ENCODE measurements around the gene SRL. TPM values are rescaled to one million over a fixed set of nuclear protein-coding genes. Genes with fewer than 3 reads are reported as not detected.

The SRL gene
- total RNA-seq, 2 experiments from 2014 or later = not detected

DNA sequence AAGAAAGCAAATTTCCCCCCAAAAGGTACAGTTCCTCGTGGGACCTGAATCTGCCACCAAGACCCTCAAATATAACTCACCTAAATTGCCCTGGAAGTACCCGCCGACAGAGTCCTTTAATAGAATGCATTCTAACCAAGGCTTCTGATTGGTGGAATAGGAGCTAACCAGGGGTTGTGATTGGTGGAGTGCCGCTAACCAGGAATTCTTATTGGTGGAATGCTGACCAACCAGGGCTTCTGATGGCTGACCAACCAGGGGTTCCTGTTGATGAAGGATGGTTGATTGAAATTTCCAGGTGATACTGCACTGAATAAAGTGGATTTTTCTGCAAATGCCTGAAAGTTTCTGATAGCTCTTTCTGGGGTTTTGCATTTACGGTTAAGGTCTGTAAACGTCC, 24.5 kb upstream of the SRL start:
- DNase-seq (no peak), ATAC-seq (ENCODE audit: poor library complexity) (no peak)
- ChIA-PET CTCF (interaction anchor here (4.7 kb wide), 1 partner anchor 13 kb away, joined by 36 read pairs; no protein-coding TSS in a partner anchor), POLR2A (interaction anchor here (0.6 kb wide), 1 partner anchor 13 kb away, joined by 3 read pairs; no protein-coding TSS in a partner anchor)
- Histone ChIP-seq H3K4me3 (ENCODE audit: low read length) (no peak overlapping the region), H3K27me3 (ENCODE audit: control insufficient read depth in 1 of 2, insufficient read depth in 2 of 2, low read length in 2 of 2) (no peaks in the 10 kb centered on the region), H3K27ac (ENCODE audit: low read depth in 1 of 2, low read length in 2 of 2) (no peak overlapping the region), H3K4me1 (ENCODE audit: insufficient read depth, low read length) (peaks cover 16% of the 10 kb centered on the region), H3K9me3 (ENCODE audit: control insufficient read depth in 1 of 2, insufficient read depth in 1 of 2, low read length in 2 of 2) (peaks cover 0 to 4% of the 10 kb centered on the region in 2 experiments), H3K36me3 (ENCODE audit: insufficient read depth, low read length) (peaks cover 17% of the 10 kb centered on the region)
- H3K4me1 Mint-ChIP-seq (ENCODE audit: low read depth) = peaks cover 14% of the 10 kb centered on the region
- H3K36me3 Mint-ChIP-seq (ENCODE audit: low read depth) = peaks cover 18% of the 10 kb centered on the region
- H3K4me3 Mint-ChIP-seq = no peak overlapping the region
- intact Hi-C loops (cut with DNase I, micrococcal nuclease) = no loop called here
- peak overlapping the region; percentile 27 for H3K27ac Mint-ChIP-seq
- no peaks in the 10 kb centered on the region for H3K27me3 Mint-ChIP-seq
- TF ChIP-seq, protein P1, sequence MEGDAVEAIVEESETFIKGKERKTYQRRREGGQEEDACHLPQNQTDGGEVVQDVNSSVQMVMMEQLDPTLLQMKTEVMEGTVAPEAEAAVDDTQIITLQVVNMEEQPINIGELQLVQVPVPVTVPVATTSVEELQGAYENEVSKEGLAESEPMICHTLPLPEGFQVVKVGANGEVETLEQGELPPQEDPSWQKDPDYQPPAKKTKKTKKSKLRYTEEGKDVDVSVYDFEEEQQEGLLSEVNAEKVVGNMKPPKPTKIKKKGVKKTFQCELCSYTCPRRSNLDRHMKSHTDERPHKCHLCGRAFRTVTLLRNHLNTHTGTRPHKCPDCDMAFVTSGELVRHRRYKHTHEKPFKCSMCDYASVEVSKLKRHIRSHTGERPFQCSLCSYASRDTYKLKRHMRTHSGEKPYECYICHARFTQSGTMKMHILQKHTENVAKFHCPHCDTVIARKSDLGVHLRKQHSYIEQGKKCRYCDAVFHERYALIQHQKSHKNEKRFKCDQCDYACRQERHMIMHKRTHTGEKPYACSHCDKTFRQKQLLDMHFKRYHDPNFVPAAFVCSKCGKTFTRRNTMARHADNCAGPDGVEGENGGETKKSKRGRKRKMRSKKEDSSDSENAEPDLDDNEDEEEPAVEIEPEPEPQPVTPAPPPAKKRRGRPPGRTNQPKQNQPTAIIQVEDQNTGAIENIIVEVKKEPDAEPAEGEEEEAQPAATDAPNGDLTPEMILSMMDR (IDR thresholded peaks at IDR 0.05) = no peak
- no peaks in the 10 kb centered on the region for H3K9me3 Mint-ChIP-seq

DNA sequence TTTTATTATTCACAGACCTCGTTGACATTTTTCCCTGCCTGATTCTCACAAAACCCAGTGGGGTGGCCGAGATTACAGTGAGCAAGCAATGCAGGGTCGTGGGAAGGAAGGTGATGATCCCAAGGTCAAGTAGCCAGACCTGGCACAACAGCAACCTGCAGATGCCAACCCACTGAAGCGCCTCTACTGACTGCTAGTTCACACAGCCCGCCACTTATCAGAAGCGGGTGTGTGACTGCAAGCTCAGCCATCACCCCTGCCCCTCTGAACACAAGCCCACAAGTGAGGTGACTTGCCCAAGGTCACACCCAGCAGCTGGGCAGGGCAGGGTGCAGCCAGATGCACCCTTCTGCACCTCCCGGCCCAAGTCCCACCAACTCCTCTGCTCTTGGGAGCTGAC, 23.8 kb upstream of the SRL start:
- TF ChIP-seq, protein P1 (IDR thresholded peaks at IDR 0.05) = no peak
- H3K36me3 Mint-ChIP-seq (ENCODE audit: low read depth) = peaks cover 25% of the 10 kb centered on the region

GRCh38 chr16:4264546-4264945, 22.7 kb upstream of the SRL start:
- POLR2A ChIA-PET = interaction anchor here (1.1 kb wide), 1 partner anchor 10 kb away, joined by 3 read pairs; no protein-coding TSS in a partner anchor
- no peak for DNase-seq
- Histone ChIP-seq H3K4me1 (ENCODE audit: insufficient read depth, low read length) (peaks cover 2% of the 10 kb centered on the region), H3K9me3 (ENCODE audit: control insufficient read depth in 1 of 2, insufficient read depth in 1 of 2, low read length in 2 of 2) (peaks cover 0 to 4% of the 10 kb centered on the region in 2 experiments), H3K27me3 (ENCODE audit: control insufficient read depth in 1 of 2, insufficient read depth in 2 of 2, low read length in 2 of 2) (no peaks in the 10 kb centered on the region), H3K4me3 (ENCODE audit: low read length) (no peak overlapping the region), H3K36me3 (ENCODE audit: insufficient read depth, low read length) (peaks cover 26% of the 10 kb centered on the region), H3K27ac (ENCODE audit: low read depth in 1 of 2, low read length in 2 of 2) (no peak overlapping the region)
- H3K4me3 Mint-ChIP-seq = no peak overlapping the region
- TF ChIP-seq, protein P1 (IDR thresholded peaks at IDR 0.05) = no peak
- ATAC-seq (ENCODE audit: poor library complexity) = no peak
- peaks cover 14% of the 10 kb centered on the region for H3K4me1 Mint-ChIP-seq (ENCODE audit: low read depth)
- H3K27ac Mint-ChIP-seq = no peak overlapping the region
- H3K36me3 Mint-ChIP-seq (ENCODE audit: low read depth) = peaks cover 27% of the 10 kb centered on the region
- CTCF ChIA-PET = interaction anchor here (0.8 to 4.7 kb wide), 2 partner anchors 11 kb away, joined by 3 to 36 read pairs; no protein-coding TSS in a partner anchor
- no peaks in the 10 kb centered on the region for H3K9me3 Mint-ChIP-seq
- intact Hi-C loops (cut with DNase I, micrococcal nuclease) = no loop called here
- no peaks in the 10 kb centered on the region for H3K27me3 Mint-ChIP-seq

More for the DNA sequence above, 23.8 kb upstream of the SRL start:
- peaks cover 14% of the 10 kb centered on the region for H3K4me1 Mint-ChIP-seq (ENCODE audit: low read depth)
- no peaks in the 10 kb centered on the region for H3K9me3 Mint-ChIP-seq
- H3K36me3 ChIP-seq (ENCODE audit: insufficient read depth, low read length) = peaks cover 20% of the 10 kb centered on the region
- H3K4me3 Mint-ChIP-seq = no peak overlapping the region
- ChIA-PET POLR2A (interaction anchor here (1.0 kb wide), 1 partner anchor 11 kb away, joined by 3 read pairs; no protein-coding TSS in a partner anchor), CTCF (interaction anchor here (4.7 kb wide), 1 partner anchor 12 kb away, joined by 36 read pairs; no protein-coding TSS in a partner anchor)
- no peak for DNase-seq
- no peaks in the 10 kb centered on the region for H3K27me3 ChIP-seq (ENCODE audit: control insufficient read depth in 1 of 2, insufficient read depth in 2 of 2, low read length in 2 of 2)
- H3K27ac Mint-ChIP-seq = peak overlapping the region; percentile 27
- H3K9me3 ChIP-seq (ENCODE audit: control insufficient read depth in 1 of 2, insufficient read depth in 1 of 2, low read length in 2 of 2) = peaks cover 0 to 4% of the 10 kb centered on the region in 2 experiments
- no peak overlapping the region for H3K4me3 ChIP-seq (ENCODE audit: low read length)
- no peak for ATAC-seq (ENCODE audit: poor library complexity)
- no peak overlapping the region for H3K27ac ChIP-seq (ENCODE audit: low read depth in 1 of 2, low read length in 2 of 2)
- peaks cover 9% of the 10 kb centered on the region for H3K4me1 ChIP-seq (ENCODE audit: insufficient read depth, low read length)
- no peaks in the 10 kb centered on the region for H3K27me3 Mint-ChIP-seq
- intact Hi-C loops (cut with DNase I, micrococcal nuclease) = no loop called here
